ENCODE results near the gene GRM4.

Gene GRM4

DNA sequence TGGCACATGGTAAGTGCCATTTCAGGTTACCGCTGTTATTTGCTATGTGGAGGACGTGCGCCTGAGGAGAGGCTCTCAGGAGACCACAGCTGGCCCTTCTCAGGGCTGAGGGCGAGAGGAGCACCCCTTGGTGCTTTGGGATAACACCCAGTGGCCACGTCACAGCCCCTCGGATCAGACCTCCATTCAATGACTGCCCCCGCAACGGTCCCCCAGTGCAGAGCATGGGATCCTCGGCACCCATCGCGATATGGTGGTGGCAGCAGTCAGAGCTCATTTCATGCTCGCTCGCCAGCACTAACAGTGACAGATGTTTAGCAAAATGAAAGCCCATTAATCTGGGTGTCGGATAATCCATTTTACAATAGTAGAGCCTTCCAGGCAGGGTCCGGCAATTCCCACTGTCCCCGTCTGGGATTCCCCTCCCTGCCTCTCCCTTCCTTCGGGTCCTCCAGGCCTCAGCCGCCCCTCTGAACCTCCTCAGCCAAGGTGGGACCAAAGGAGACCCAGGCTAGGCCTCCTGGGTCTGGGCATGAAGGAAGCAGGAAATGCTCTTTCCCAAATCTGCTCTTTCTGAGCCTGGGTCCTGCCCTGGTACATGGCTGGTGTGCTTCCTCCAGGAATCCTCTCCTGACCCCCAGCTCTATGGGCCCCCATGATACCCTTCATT lies 117.1 kb downstream of the GRM4 start:
- DNase-seq (ENCODE audit: low read depth) = no peak
- no peak overlapping the region for H3K4me3 ChIP-seq (ENCODE audit: low read depth, low read length)
- TF ChIP-seq CTCF (IDR thresholded peaks at IDR 0.05; ENCODE audit: low read depth, low read length, missing control alignments) = no peak
- in situ Hi-C loops (cut with HindIII; ENCODE audit: low sequenced_read_pairs) = no loop called here

GRCh38 chr6:34027939-34028441 lies 117.9 kb downstream of the GRM4 start:
- in situ Hi-C loops (cut with HindIII; ENCODE audit: low sequenced_read_pairs) = no loop called here
- no peak for DNase-seq (ENCODE audit: low read depth)
- TF ChIP-seq CTCF (IDR thresholded peaks at IDR 0.05; ENCODE audit: low read depth, low read length, missing control alignments) = no peak
- no peak overlapping the region for H3K4me3 ChIP-seq (ENCODE audit: low read depth, low read length)

DNA sequence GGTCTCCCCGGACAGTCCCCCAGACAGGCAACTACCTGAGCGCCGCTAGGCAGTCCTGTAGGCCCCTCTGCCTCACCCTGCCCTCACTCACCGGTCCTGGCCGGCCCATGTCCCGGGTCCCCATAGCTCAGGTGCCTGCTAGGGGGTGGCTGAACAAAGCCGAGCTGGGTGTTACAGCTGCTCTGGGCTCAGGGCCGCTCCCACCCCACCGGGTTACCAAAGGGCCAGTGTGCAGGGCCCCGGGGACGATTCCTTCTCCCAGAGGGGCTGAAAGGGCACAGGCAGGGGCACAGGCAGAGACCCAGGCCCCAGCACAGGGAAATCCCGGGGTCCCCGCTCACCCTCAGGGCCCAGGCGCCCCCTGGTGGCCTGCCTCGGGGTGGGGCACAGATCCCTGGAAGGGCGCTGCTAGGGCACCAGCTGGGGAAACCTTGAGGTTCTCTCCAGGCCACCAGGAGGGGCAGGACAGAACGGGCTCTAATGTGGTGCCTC lies 118.4 kb downstream of the GRM4 start:
- in situ Hi-C loops (cut with HindIII; ENCODE audit: low sequenced_read_pairs) = no loop called here
- peak; percentile 76 for TF ChIP-seq CTCF (IDR thresholded peaks at IDR 0.05; ENCODE audit: low read depth, low read length, missing control alignments)
- no peak overlapping the region for H3K4me3 ChIP-seq (ENCODE audit: low read depth, low read length)
- DNase-seq (ENCODE audit: low read depth) = no peak

- in situ Hi-C loops (cut with HindIII; ENCODE audit: low sequenced_read_pairs) = no loop called here
- H3K4me3 ChIP-seq (ENCODE audit: low read depth, low read length) = no peak overlapping the region
- DNase-seq (ENCODE audit: low read depth) = no peak
- TF ChIP-seq CTCF (IDR thresholded peaks at IDR 0.05; ENCODE audit: low read depth, low read length, missing control alignments) = no peak
These were observed 120.0 kb downstream of the GRM4 start for GRCh38 chr6:34025861-34026260.

DNA sequence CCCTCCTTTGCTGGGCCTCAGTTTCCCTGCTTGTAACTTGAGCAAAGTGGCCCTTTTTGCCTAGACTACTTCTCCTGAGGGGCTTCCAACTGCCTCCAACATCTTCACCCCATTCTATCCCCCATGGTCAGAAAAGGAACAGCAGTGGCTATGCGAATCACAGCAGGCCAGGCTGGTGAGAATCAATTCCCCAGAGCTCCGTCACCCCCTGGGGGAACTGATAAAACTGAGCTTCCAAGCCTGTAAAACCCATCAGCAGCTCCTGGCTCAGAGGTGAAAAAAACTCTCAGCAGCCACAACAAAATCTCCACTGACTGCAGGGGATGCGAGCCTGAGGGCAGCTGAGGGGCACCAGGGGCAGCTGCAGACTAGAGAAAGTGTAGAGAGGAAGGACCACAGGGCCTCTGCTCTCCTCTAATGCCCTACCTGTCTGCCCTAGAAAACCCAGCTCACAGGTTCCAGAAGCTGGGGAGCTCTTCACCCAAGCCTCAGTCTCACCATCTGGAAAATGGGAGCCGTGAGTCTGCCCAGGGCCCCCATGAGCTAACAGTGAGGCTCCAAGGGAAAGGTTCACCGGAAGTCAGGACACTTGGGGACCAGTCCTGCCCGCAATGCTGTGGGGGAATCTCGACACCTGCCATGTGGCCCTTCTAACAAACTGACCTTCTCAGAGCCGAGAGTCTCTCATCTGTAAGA lies 120.6 kb downstream of the GRM4 start:
- TF ChIP-seq CTCF (IDR thresholded peaks at IDR 0.05; ENCODE audit: low read depth, low read length, missing control alignments) = no peak
- in situ Hi-C loops (cut with HindIII; ENCODE audit: low sequenced_read_pairs) = no loop called here
- no peak for DNase-seq (ENCODE audit: low read depth)
- H3K4me3 ChIP-seq (ENCODE audit: low read depth, low read length) = no peak overlapping the region

DNA sequence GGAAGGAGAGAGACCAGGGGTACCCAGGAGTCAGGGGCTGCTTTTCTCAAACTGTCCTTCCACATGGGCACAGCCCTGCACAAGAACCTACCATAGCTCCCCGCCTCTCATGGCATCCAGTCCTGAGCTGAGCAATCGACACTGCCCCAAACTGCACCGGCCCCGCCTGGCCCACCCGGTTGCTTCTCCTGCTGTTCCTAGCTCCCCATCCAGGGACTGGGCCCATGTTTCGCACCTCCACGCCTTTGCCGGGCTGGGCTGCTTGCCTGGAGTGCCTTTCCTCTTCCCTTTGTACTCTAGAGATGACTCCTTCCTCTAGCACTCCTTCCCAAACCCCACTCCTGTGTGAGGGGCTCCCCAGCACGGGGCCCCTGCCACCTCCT lies 123.0 kb downstream of the GRM4 start:
- no peak overlapping the region for H3K4me3 ChIP-seq (ENCODE audit: low read depth, low read length)
- in situ Hi-C loops (cut with HindIII; ENCODE audit: low sequenced_read_pairs) = no loop called here
- DNase-seq (ENCODE audit: low read depth) = no peak
- no peak for TF ChIP-seq CTCF (IDR thresholded peaks at IDR 0.05; ENCODE audit: low read depth, low read length, missing control alignments)
